GM23338 (cell line): ENCODE measurements around the gene ARHGEF11.
A peak's percentile ranks its signal among the peaks of the same experiment; 100 is the strongest.

Experiments
- EZH2 ChIP-seq: fragments of 200-600 bp; sonication (generic); IDR thresholded peaks from one replicate; pipeline ENCODE4 v1.8.0; 2017; ENCODE audit warnings: antibody characterized with exemption, mild to moderate bottlenecking, low read depth; ENCODE audit not compliant: unreplicated experiment
- EZH2phosphoT487 ChIP-seq: fragments of 200-600 bp; sonication (generic); IDR thresholded peaks from one replicate; pipeline ENCODE4 v1.8.1; 2018; ENCODE audit warnings: antibody characterized with exemption; ENCODE audit not compliant: unreplicated experiment
- POLR2AphosphoS5 ChIP-seq: IDR thresholded peaks from 2 replicates; pipeline ENCODE4 v1.6.1; 2016; ENCODE audit warnings: antibody characterized with exemption, low read depth
- TF ChIP-seq, protein P1 (sequence below), 2 experiments: fragments of 200-600 bp in 1 of 2; sonication (generic) in 1 of 2; conservative IDR thresholded peaks; 2 replicates each; pipeline versions ENCODE4 v1.5.1 to v1.6.1; 2016 to 2017; ENCODE audit warnings: antibody characterized with exemption in 2 of 2, low read depth in 2 of 2, mild to moderate bottlenecking in 2 of 2, moderate library complexity in 1 of 2

DNA sequence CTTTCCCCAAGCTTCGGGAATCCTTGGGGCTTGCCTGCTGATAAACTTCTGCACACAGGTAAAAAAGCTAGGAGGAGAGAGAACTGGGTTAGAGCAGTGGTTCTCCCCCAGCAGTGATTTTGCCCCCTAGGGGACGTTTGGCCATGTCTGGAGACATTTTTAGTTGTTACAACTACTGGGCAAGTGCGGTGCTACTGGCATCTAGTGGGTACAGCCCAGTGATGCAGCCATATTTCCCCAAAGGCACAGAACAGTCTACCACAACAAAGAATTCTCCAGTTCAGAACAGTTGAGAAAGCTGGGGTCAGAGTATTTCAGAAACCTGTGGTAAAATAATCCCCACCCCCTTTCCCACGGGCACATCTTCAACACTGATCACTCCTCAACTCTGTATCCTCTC lies 83.8 kb downstream of the ARHGEF11 start:
- TF ChIP-seq, protein P1, sequence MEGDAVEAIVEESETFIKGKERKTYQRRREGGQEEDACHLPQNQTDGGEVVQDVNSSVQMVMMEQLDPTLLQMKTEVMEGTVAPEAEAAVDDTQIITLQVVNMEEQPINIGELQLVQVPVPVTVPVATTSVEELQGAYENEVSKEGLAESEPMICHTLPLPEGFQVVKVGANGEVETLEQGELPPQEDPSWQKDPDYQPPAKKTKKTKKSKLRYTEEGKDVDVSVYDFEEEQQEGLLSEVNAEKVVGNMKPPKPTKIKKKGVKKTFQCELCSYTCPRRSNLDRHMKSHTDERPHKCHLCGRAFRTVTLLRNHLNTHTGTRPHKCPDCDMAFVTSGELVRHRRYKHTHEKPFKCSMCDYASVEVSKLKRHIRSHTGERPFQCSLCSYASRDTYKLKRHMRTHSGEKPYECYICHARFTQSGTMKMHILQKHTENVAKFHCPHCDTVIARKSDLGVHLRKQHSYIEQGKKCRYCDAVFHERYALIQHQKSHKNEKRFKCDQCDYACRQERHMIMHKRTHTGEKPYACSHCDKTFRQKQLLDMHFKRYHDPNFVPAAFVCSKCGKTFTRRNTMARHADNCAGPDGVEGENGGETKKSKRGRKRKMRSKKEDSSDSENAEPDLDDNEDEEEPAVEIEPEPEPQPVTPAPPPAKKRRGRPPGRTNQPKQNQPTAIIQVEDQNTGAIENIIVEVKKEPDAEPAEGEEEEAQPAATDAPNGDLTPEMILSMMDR (conservative IDR thresholded peaks at IDR 0.05; ENCODE audit: low read depth in 2 of 2), result peak; percentile 32 to 50
- TF ChIP-seq EZH2 (no peak), POLR2AphosphoS5 (no peak), EZH2phosphoT487 (no peak)
